ENCODE measurements around the gene IDI1. TPM values are rescaled to one million over a fixed set of nuclear protein-coding genes. Genes with fewer than 3 reads are reported as not detected.

Gene IDI1
- total RNA-seq, 1 experiment from 2014 or later, result 44.7 TPM

- no peak overlapping the region for H3K4ac ChIP-seq (ENCODE audit: low read depth, low read length)
- H2BK120ac ChIP-seq (ENCODE audit: low read depth, low read length, poor library complexity, severe bottlenecking), result no peak overlapping the region
- H3K23me2 ChIP-seq (ENCODE audit: insufficient read length, low read depth, low read length, poor library complexity, severe bottlenecking), result no peaks in the 10 kb centered on the region
- H3K27me3 Mint-ChIP-seq (ENCODE audit: low read depth), result no peaks in the 10 kb centered on the region
- no peak overlapping the region for H4K5ac ChIP-seq (ENCODE audit: insufficient read length, low read depth, low read length)
- no peak overlapping the region for H3K4me3 Mint-ChIP-seq
- no CpG with 5 or more reads among the region's 19 CpGs for WGBS (ENCODE audit: extremely low coverage, insufficient read length, low lambda C conversion rate)
- no peak overlapping the region for H3K14ac ChIP-seq (ENCODE audit: insufficient read depth, low read length)
- no peaks in the 10 kb centered on the region for H4K20me1 ChIP-seq (ENCODE audit: control insufficient read depth, insufficient read depth, insufficient read length)
- H3K27ac Mint-ChIP-seq, result no peak overlapping the region
- no peak overlapping the region for H2BK20ac ChIP-seq (ENCODE audit: low read depth, low read length, poor library complexity, severe bottlenecking)
- no peaks in the 10 kb centered on the region for H3K9me3 ChIP-seq (ENCODE audit: control insufficient read depth, low read depth, low read length)
- H4K91ac ChIP-seq (ENCODE audit: insufficient read length, low read depth, low read length), result no peak overlapping the region
- H3K18ac ChIP-seq (ENCODE audit: insufficient read length, low read depth, low read length), result no peak overlapping the region
- no peaks in the 10 kb centered on the region for H3K4me1 ChIP-seq (ENCODE audit: insufficient read depth, low read length)
- H3K27me3 ChIP-seq (ENCODE audit: insufficient read depth, low read length), result no peaks in the 10 kb centered on the region
- no peaks in the 10 kb centered on the region for H3K4me1 Mint-ChIP-seq
- DNase-seq, result no peak
- no peak overlapping the region for H3K23ac ChIP-seq (ENCODE audit: insufficient read length, low read depth, low read length)
- peaks cover 5% of the 10 kb centered on the region; the same call in 1 of the 2 replicates for H3K79me2 ChIP-seq (ENCODE audit: insufficient read depth, low read length)
- peaks cover 15% of the 10 kb centered on the region for H3K79me1 ChIP-seq (ENCODE audit: insufficient read depth, low read depth, low read length, poor library complexity, severe bottlenecking)
- no peak overlapping the region for H2AFZ ChIP-seq (ENCODE audit: low read length)
- no peak overlapping the region for H3K56ac ChIP-seq (ENCODE audit: insufficient read length, low read depth, low read length)
- H4K8ac ChIP-seq (replicated peaks; ENCODE audit: insufficient read length, low read depth, low read length), result no peak overlapping the region
- H3T11ph ChIP-seq (ENCODE audit: low read length), result no peak overlapping the region
- no peak for TF ChIP-seq CTCF (conservative IDR thresholded peaks at IDR 0.05)
- no peak overlapping the region for H2AK5ac ChIP-seq (ENCODE audit: insufficient read length, low read length)
- H3K27ac ChIP-seq (ENCODE audit: insufficient read length, low read depth, low read length), result no peak overlapping the region
- no peaks in the 10 kb centered on the region; a peak in 1 of 5 replicates for H3K9me3 Mint-ChIP-seq
- H2BK15ac ChIP-seq (ENCODE audit: low read depth, low read length), result no peak overlapping the region
- H2BK12ac ChIP-seq (ENCODE audit: insufficient read length, low read depth, low read length), result no peak overlapping the region
- no peak overlapping the region for H3K9ac ChIP-seq (ENCODE audit: extremely low read depth, insufficient read length, low read length)
- peaks cover 82 to 99% (median 98%) of the 10 kb centered on the region in 3 experiments for H3K36me3 Mint-ChIP-seq (ENCODE audit: insufficient read depth in 1 of 3, low read depth in 3 of 3)
- no peak overlapping the region for H2BK5ac ChIP-seq (ENCODE audit: insufficient read length, low read length)
- H3K4me2 ChIP-seq (ENCODE audit: insufficient read depth, insufficient read length, low read length), result no peak overlapping the region
Measured at GRCh38 chr10:997266-998022, 51.5 kb downstream of the IDI1 start.

Measured in H9 (cell line).